Neural crest cell (in vitro differentiated cells): ENCODE results near the gene PRCP. TPM values are rescaled to one million over a fixed set of nuclear protein-coding genes. Genes with fewer than 3 reads are reported as not detected.
A peak's percentile ranks its signal among the peaks of the same experiment; 100 is the strongest.

Source experiments
- DNase-seq: peaks from one replicate; pipeline ENCODE4 v3.0.0; 2021; ENCODE audit warnings: low read depth, mixed read lengths, low spot score
- H3K27ac Mint-ChIP-seq: one replicate; pipeline ENCODE4 v1.8.0; 2021; ENCODE audit warnings: mild to moderate bottlenecking, mixed read lengths; ENCODE audit not compliant: unreplicated experiment
- H3K27me3 Mint-ChIP-seq: 2 replicates; pipeline ENCODE4 v1.8.0; 2021; ENCODE audit warnings: low read depth, mild to moderate bottlenecking, mixed read lengths
- H3K36me3 Mint-ChIP-seq: 2 replicates; pipeline ENCODE4 v1.8.0; 2021; ENCODE audit warnings: low read depth, mild to moderate bottlenecking, mixed read lengths
- H3K4me1 Mint-ChIP-seq: 2 replicates; pipeline ENCODE4 v1.8.0; 2021; ENCODE audit warnings: mixed read lengths
- H3K4me3 Mint-ChIP-seq: one replicate; pipeline ENCODE4 v1.8.0; 2021; ENCODE audit warnings: mild to moderate bottlenecking, mixed read lengths
- H3K9me3 Mint-ChIP-seq: 2 replicates; pipeline ENCODE4 v1.8.0; 2021; ENCODE audit warnings: mixed read lengths
- total RNA-seq: library from RNA; stranded (reverse); gene quantifications from 2 replicates; pipeline ENCODE4 v1.2.1, GENCODE V29; 2021
- TF ChIP-seq, protein P1 (sequence below): fragments of 200-600 bp; sonication (generic); conservative IDR thresholded peaks from 2 replicates; pipeline ENCODE4 v1.5.0; 2021; ENCODE audit warnings: antibody characterized with exemption, mild to moderate bottlenecking

PRCP gene
- total RNA-seq, 1 donor from 2014 or later, result 59.8 TPM

DNA sequence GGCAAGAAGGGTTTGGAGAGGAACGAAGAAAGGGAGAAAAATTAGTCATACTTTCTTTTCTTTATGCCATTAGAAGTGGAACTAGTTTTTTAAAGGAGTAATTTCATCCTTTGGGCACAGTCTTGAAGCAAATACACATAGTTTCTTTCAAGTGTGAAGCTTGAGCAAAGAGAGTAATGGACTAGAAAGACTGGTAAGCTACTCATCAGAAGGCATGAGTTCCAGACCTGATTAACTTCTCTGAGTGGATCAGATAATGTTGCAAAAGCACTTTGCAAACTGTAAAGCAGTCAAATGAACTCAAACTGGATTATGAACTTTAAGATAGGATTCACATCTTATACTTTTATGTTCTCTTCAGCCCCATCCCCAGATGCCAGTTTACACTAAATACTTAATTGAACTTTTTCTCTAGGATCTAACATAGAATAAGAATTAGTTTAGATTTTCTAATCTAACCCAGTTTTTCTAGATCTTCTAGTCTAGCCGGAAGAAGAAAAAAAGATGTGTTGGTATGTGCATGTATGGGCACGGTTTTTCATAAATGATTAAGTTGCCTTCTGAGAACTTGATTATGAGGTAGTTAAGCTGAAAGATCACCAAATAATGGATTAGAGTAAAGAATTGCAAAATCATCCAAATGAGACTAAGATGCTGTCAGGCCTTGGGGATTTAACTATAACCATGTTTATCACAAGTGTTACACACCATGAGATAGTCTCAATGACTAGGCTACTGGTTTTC, 3.8 kb upstream of the PRCP start:
- peaks cover 59% of the 10 kb centered on the region for H3K4me1 Mint-ChIP-seq
- DNase-seq, result no peak
- no peaks in the 10 kb centered on the region for H3K9me3 Mint-ChIP-seq
- no peaks in the 10 kb centered on the region for H3K27me3 Mint-ChIP-seq
- no peak overlapping the region for H3K4me3 Mint-ChIP-seq
- TF ChIP-seq, protein P1, sequence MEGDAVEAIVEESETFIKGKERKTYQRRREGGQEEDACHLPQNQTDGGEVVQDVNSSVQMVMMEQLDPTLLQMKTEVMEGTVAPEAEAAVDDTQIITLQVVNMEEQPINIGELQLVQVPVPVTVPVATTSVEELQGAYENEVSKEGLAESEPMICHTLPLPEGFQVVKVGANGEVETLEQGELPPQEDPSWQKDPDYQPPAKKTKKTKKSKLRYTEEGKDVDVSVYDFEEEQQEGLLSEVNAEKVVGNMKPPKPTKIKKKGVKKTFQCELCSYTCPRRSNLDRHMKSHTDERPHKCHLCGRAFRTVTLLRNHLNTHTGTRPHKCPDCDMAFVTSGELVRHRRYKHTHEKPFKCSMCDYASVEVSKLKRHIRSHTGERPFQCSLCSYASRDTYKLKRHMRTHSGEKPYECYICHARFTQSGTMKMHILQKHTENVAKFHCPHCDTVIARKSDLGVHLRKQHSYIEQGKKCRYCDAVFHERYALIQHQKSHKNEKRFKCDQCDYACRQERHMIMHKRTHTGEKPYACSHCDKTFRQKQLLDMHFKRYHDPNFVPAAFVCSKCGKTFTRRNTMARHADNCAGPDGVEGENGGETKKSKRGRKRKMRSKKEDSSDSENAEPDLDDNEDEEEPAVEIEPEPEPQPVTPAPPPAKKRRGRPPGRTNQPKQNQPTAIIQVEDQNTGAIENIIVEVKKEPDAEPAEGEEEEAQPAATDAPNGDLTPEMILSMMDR, result no peak
- no peak overlapping the region for H3K27ac Mint-ChIP-seq
- no peaks in the 10 kb centered on the region for H3K36me3 Mint-ChIP-seq

DNA sequence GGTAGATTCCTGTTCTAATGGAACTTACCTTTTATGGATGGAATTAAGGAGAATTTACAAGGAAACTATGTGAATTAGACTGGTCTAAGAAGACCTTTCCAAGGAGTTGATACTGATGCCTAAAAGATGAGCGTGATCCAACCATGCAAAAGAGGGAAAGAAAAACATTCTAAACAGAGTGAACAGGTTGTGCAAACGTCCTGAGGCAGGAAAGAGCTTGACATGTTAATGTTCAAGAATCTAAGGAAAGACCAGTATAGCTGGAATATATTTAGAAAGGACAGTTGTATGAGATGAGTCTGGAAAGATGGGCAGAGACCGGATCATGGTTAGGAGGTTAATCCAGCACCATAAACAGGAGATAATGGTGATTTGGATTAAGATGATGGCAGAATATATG, 2.6 kb upstream of the PRCP start:
- Mint-ChIP-seq H3K4me3 (peak overlapping the region; percentile 99), H3K9me3 (no peaks in the 10 kb centered on the region), H3K4me1 (peaks cover 49% of the 10 kb centered on the region), H3K36me3 (no peaks in the 10 kb centered on the region), H3K27me3 (no peaks in the 10 kb centered on the region), H3K27ac (no peak overlapping the region)
- TF ChIP-seq, protein P1, result no peak
- no peak for DNase-seq

DNA sequence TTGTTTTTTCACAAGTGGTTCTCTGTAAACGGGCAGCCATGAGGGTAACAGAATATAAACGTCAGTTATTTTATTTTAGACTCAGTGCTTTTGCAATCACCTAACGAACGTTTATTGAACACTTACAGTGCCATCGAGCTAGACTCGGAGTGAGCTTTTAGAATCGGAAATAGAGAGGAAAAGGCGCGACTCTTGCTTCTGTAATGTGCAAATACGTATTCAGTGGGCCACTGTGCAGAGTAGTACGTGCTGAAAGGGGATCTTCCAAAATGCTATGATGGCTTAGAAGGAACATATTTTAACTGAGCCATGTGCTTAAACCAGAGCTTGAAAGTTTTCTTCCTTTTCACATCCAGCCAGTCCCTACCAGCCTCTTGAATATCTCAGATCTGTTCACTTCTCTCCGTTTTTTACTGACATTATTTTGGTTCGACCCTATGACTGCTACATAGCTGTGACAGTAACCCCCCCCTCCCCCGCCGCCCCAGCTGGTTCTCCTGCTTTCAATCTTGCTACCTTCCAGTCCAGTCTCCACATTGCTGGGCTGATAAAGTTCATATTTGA, 1.8 kb upstream of the PRCP start:
- Mint-ChIP-seq H3K4me1 (peaks cover 44% of the 10 kb centered on the region), H3K9me3 (no peaks in the 10 kb centered on the region), H3K27ac (no peak overlapping the region), H3K4me3 (peak overlapping the region; percentile 99), H3K36me3 (no peaks in the 10 kb centered on the region), H3K27me3 (no peaks in the 10 kb centered on the region)
- DNase-seq, result no peak
- TF ChIP-seq, protein P1, result no peak

DNA sequence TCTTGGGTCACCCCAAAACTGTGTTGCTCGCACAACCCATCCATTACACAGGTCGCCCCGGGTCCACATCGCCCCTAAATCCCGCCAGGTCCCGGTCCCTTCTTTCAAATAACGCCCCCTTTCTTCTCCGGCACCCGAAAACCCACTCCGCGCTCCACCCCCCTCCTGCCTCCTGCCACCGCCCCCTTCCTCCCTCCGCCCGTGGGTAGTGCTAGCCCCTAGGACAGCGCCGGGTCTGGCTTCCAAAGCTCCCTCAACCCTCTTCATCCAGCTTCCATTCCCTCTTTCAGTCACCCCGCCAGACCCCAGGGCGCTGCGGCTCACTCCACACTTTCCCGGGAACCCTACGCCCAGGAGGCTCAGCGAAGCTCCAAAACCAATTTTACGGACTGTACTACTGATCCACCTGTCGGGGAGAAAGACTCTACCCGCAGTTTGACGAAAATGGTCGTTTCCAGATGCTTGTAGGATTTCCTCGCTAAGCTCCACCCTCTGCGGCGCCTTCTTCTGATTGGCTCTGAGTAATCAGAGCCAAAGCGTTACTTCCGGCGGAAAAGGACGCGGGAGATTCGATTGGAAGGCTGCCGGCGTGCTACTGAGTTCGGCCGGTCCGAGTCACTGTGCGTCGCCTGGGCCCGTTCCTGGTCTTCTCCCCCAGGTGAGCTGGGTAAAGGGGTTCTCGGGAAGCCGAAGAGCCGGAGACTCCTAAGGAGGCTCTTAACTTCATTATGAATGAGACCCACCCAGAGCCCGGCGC, 1.1 kb upstream of the PRCP start, which contains the start of gene DDIAS:
TSS of gene DDIAS (plus strand) at position 572 of the 757 bp plus-strand sequence. CDS start 13,003 bp downstream, outside the sequence.
- peak; percentile 83 for DNase-seq
- Mint-ChIP-seq H3K9me3 (no peaks in the 10 kb centered on the region), H3K27me3 (no peaks in the 10 kb centered on the region), H3K27ac (peak within 1 kb of the TSS; percentile 95), H3K36me3 (no peaks in the 10 kb centered on the region), H3K4me3 (peak within 1 kb of the TSS; percentile 99), H3K4me1 (peaks cover 37% of the 10 kb centered on the region)
- TF ChIP-seq, protein P1, result no peak

DNA sequence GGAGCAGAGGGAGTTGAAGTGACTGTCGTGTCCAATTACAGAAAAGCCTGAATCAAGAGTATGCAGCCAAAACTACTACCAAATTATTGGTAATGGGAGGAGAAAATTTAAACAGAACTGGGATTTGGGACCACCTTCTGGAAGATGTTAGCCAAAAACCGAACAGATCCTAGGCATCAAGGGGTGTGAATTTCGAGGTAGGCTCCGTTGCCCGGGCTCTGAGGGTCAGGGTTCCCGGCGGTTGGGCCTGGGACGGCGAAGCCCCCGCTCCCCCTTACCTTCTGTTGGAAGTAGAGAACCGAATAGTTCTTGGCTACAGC, 313 bp downstream of the PRCP start:
- Mint-ChIP-seq H3K27ac (peak overlapping the region; percentile 64), H3K27me3 (no peaks in the 10 kb centered on the region), H3K9me3 (no peaks in the 10 kb centered on the region), H3K36me3 (no peaks in the 10 kb centered on the region), H3K4me3 (peak overlapping the region; percentile 99), H3K4me1 (peaks cover 33% of the 10 kb centered on the region)
- DNase-seq, result no peak
- TF ChIP-seq, protein P1, result no peak
